ENCODE results near the gene CEP192. TPM values are rescaled to one million over a fixed set of nuclear protein-coding genes. Genes with fewer than 3 reads are reported as not detected.

Gene CEP192
- total and polyA plus RNA-seq, 2 of the 13 experiments (the other 11 are each of a cell fraction or from before 2014, with no cell fraction given): 15.3 to 24.7 TPM

- intact Hi-C loops (cut with micrococcal nuclease; ENCODE audit: unreplicated experiment) (no loop called here), in situ Hi-C loops (cut with HindIII; ENCODE audit: extremely low pct_ligation_motif_present, low pct_unique_long_range_greater_than_20kb) (no loop called here)
- Histone ChIP-seq H3K4me1 (ENCODE audit: insufficient read depth, low read length) (no peaks in the 10 kb centered on the region), H2AFZ (ENCODE audit: low read length) (no peak overlapping the region), H3K9ac (ENCODE audit: insufficient read depth, low read depth, low read length) (no peak overlapping the region), H3K4me2 (ENCODE audit: low read depth, low read length) (no peak overlapping the region), H4K20me1 (ENCODE audit: insufficient read depth, low read length) (no peaks in the 10 kb centered on the region), H3K27ac (ENCODE audit: extremely low read length, insufficient read depth, low read length) (no peak overlapping the region), H3K4me3 (replicated peaks in 1 of 3; ENCODE audit: insufficient read depth in 1 of 3, low read depth in 2 of 3, low read length in 3 of 3) (no peak overlapping the region), H3K9me3 (ENCODE audit: low read length) (no peaks in the 10 kb centered on the region), H3K36me3 (replicated peaks in 1 of 2; ENCODE audit: control insufficient read depth in 1 of 2, insufficient read depth in 2 of 2, low read length in 2 of 2) (peaks cover 2% of the 10 kb centered on the region in 2 experiments; a peak in 3 of 5 replicates), H3K27me3 (ENCODE audit: control insufficient read depth in 1 of 2, insufficient read depth in 2 of 2, low read length in 2 of 2) (no peaks in the 10 kb centered on the region), H3K79me2 (ENCODE audit: insufficient read depth, low read length) (no peaks in the 10 kb centered on the region)
- WGBS (ENCODE audit: low lambda C conversion rate): 93% methylated on average over 14 of the region's 17 CpGs
- FAIRE-seq (no peak), ATAC-seq (no peak), DNase-seq (ENCODE audit: low spot score) (no peak)
- ChIA-PET CTCF (ENCODE audit: low intra/inter-chr PET ratio, low total read pairs) (no interaction called here), POLR2A (interaction anchor here (2.7 kb wide), 1 partner anchor 11 kb away, joined by 9 read pairs; no protein-coding TSS in a partner anchor)
- TF ChIP-seq ZFX (CRISPR knock-in tag; IDR thresholded peaks at IDR 0.05; ENCODE audit: low read depth) (no peak), CSRNP2 (CRISPR knock-in tag; conservative IDR thresholded peaks at IDR 0.05; ENCODE audit: low read depth) (no peak), MYC (CRISPR knock-in tag; IDR thresholded peaks at IDR 0.05; ENCODE audit: borderline replicate concordance) (no peak), ZMYM4 (CRISPR knock-in tag; IDR thresholded peaks at IDR 0.05) (no peak), ZNF7 (CRISPR knock-in tag; IDR thresholded peaks at IDR 0.05) (no peak), ZNF570 (CRISPR knock-in tag; IDR thresholded peaks at IDR 0.05; ENCODE audit: borderline replicate concordance) (no peak), ZNF317 (CRISPR knock-in tag; IDR thresholded peaks at IDR 0.05) (no peak), ZKSCAN5 (CRISPR knock-in tag; IDR thresholded peaks at IDR 0.05) (no peak), SMARCC2 (IDR thresholded peaks at IDR 0.05) (no peak), MXD3 (CRISPR knock-in tag; IDR thresholded peaks at IDR 0.05) (no peak), HDAC2 (CRISPR knock-in tag; IDR thresholded peaks at IDR 0.05) (no peak), ZSCAN22 (CRISPR knock-in tag; IDR thresholded peaks at IDR 0.05) (no peak), SMAD9 (CRISPR knock-in tag; IDR thresholded peaks at IDR 0.05) (no peak), ZNF124 (CRISPR knock-in tag; IDR thresholded peaks at IDR 0.05) (no peak), KLF15 (CRISPR knock-in tag; IDR thresholded peaks at IDR 0.05; ENCODE audit: borderline replicate concordance) (no peak), MTF2 (CRISPR knock-in tag; IDR thresholded peaks at IDR 0.05; ENCODE audit: borderline replicate concordance) (no peak), FOXO1 (CRISPR knock-in tag; IDR thresholded peaks at IDR 0.05) (no peak), ZNF33B (CRISPR knock-in tag; IDR thresholded peaks at IDR 0.05) (no peak), NFIB (CRISPR knock-in tag; IDR thresholded peaks at IDR 0.05; ENCODE audit: borderline replicate concordance) (no peak), ZNF607 (CRISPR knock-in tag; IDR thresholded peaks at IDR 0.05; ENCODE audit: borderline replicate concordance) (no peak)
- no TSS peak for BruUV-seq (replicated peaks)
These were observed 135.9 kb downstream of the CEP192 start for GRCh38 chr18:13126966-13127598.

Measured in HepG2 (cell line).